Measurements from ENCODE around the gene DDI1. TPM values are rescaled to one million over a fixed set of nuclear protein-coding genes. Genes with fewer than 3 reads are reported as not detected.

Gene DDI1
- total RNA-seq, 1 donor from 2014 or later: not detected

DNA sequence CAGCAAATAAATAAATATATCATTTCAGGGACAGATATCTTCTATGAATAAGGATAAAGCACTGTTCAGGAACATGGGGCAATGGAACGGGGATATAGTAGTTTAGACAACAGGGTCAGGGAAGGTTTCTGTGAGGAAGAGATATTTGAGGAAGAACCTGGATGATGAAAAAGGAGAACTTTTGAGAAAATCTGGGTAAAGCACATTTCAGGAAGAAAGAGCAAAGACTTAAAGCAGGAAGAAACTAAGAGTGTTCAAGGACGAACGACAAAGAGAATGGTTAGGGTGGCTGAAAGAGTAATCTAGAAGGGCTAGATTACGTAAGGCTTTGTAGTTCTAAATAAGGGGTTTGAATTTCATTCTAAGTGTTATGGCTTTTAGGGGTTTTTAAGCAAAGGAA is 12.7 kb downstream of the DDI1 start:
- DNase-seq (ENCODE audit: low spot score): no peak
- no peaks in the 10 kb centered on the region for H3K9me3 Mint-ChIP-seq
- no peaks in the 10 kb centered on the region for H3K4me1 Mint-ChIP-seq (ENCODE audit: low read depth)
- no peaks in the 10 kb centered on the region for H3K36me3 Mint-ChIP-seq (ENCODE audit: low read depth)
- no peaks in the 10 kb centered on the region for H3K27me3 Mint-ChIP-seq (ENCODE audit: insufficient read depth)
- no peak overlapping the region for H3K27ac Mint-ChIP-seq
- H3K4me3 Mint-ChIP-seq: no peak overlapping the region
- intact Hi-C loops (cut with micrococcal nuclease): no loop called here

DNA sequence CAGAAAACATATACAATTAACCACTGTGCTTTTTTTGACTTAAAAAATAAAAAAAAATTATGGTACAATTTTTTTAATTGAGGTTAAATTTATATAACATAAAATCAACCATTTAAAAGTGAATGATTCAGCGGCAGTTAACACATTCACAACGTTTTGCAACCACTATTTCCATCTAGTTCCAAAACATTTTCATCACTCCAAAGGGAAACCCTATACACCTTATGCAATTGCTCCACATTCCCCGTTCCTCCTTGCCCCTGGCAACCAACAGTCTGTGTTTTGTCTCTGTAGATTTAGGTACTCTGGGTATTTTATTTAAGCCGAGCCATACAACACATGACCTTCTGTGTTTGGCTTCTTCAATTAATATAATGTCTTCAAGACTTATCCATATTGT is 15.3 kb downstream of the DDI1 start:
- no peak for DNase-seq (ENCODE audit: low spot score)
- Mint-ChIP-seq H3K36me3 (ENCODE audit: low read depth) (no peaks in the 10 kb centered on the region), H3K9me3 (no peaks in the 10 kb centered on the region), H3K27me3 (ENCODE audit: insufficient read depth) (no peaks in the 10 kb centered on the region), H3K4me3 (no peak overlapping the region), H3K27ac (no peak overlapping the region), H3K4me1 (ENCODE audit: low read depth) (no peaks in the 10 kb centered on the region)
- intact Hi-C loops (cut with micrococcal nuclease): no loop called here

DNA sequence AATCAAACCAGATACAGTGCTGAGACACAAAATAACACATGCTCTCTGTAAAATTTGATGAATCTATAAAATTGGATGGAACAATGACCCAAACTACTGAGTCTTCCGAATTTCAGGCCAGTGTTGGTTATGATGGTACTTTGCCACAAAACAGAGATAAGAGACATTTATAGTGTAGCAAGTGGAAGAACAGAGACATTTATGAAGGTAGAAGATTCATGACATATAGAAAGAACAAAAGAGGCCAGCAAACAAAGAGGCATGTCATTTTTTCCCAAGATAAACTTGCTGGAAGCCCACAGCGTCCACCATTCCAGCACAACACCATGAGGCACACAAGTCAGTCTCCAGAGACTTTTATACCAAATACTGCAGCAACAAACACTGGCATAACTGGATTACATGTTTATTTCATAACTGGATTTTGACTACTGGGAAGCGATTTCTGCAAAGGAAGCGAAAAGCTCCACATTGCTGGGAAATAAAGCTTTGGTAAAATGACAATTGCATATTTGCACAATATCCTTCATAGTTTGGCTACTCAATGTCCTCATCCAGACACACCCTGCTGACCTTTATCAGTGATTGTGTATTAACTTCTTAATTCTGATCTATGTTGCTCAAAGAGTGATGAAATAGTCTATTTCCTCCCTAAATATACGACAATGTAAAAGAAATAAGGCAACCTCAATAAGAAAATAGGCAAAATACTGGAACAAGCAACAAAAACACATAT is 17.5 kb downstream of the DDI1 start:
- H3K27ac Mint-ChIP-seq: no peak overlapping the region
- H3K4me1 Mint-ChIP-seq (ENCODE audit: low read depth): no peaks in the 10 kb centered on the region
- no peak overlapping the region for H3K4me3 Mint-ChIP-seq
- no peak for DNase-seq (ENCODE audit: low spot score)
- H3K27me3 Mint-ChIP-seq (ENCODE audit: insufficient read depth): no peaks in the 10 kb centered on the region
- H3K9me3 Mint-ChIP-seq: no peaks in the 10 kb centered on the region
- H3K36me3 Mint-ChIP-seq (ENCODE audit: low read depth): no peaks in the 10 kb centered on the region
- intact Hi-C loops (cut with micrococcal nuclease): no loop called here

DNA sequence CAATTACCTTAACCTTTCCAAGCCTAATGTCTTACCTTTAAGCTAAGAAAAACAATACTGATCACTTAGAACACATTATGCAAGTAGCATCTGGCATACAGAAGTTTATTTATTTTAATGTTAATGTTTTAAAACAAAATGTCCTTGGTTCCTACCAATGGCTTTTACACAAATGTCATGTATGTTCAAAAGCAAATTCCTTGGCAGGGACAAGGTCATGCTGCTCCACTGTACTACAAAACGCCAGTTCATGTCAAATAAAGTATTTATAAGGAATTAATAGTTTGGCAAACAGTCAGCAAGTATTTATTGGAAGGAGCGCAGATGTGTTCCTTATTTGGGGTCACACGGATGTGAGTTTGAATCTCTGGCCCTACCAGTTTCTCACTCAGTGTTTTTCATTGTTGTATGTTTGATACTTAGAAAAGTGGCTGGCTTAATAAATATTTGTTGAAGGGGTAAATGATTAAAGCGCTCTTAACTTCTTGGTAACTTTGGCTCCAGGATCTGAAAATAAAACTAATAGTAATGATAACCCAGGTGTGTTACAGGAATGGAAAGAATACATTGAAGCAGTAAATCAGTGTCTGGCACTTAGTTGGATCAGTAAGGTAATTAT is 18.6 kb downstream of the DDI1 start:
- no peak overlapping the region for H3K4me3 Mint-ChIP-seq
- H3K27me3 Mint-ChIP-seq (ENCODE audit: insufficient read depth): no peaks in the 10 kb centered on the region
- intact Hi-C loops (cut with micrococcal nuclease): no loop called here

DNA sequence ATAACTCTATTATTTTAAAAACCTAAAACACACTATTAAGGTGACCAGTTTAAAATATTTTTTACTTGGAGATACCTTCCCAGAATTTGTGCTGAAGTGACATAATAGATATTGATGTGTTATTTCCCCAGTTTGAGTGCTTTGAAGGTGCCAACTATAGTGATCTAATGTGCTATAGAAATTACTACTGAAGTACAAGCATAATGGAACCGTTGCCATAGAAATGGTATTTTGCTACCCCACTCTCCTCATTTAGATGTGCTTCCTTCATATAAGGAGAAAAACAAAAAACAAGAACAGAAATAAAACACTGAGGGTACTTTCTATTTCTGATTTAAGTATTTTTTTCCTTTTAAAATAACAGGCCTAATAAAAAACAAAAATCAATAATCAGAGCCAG is 19.2 kb downstream of the DDI1 start:
- Mint-ChIP-seq H3K27ac (no peak overlapping the region), H3K4me3 (no peak overlapping the region), H3K4me1 (ENCODE audit: low read depth) (no peaks in the 10 kb centered on the region), H3K9me3 (no peaks in the 10 kb centered on the region), H3K36me3 (ENCODE audit: low read depth) (no peaks in the 10 kb centered on the region), H3K27me3 (ENCODE audit: insufficient read depth) (no peaks in the 10 kb centered on the region)
- DNase-seq (ENCODE audit: low spot score): no peak
- intact Hi-C loops (cut with micrococcal nuclease): no loop called here

More for the DNA sequence above, 18.6 kb downstream of the DDI1 start:
- Mint-ChIP-seq H3K27ac (no peak overlapping the region), H3K9me3 (no peaks in the 10 kb centered on the region), H3K4me1 (ENCODE audit: low read depth) (no peaks in the 10 kb centered on the region), H3K36me3 (ENCODE audit: low read depth) (no peaks in the 10 kb centered on the region)
- no peak for DNase-seq (ENCODE audit: low spot score)

DNA sequence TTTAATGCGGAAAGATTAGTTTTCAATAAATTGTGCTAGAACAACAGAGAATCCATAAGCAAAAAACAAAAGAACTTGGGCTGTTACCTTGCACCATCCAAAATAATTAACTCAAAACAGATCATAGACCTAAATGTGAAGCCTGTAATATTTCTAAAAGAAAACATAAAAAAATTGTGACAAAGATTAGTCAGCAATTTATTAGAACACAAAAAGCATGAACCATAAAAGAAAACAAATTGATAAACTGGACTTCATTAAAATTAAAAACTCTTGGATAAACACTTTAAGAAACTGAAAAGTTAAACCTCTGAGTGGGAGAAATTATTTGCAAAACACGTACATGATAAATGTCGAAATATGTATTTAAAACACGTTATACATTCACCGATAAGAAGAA is 21.5 kb downstream of the DDI1 start:
- Mint-ChIP-seq H3K36me3 (ENCODE audit: low read depth) (no peaks in the 10 kb centered on the region), H3K27ac (no peak overlapping the region), H3K4me3 (no peak overlapping the region), H3K4me1 (ENCODE audit: low read depth) (no peaks in the 10 kb centered on the region), H3K27me3 (ENCODE audit: insufficient read depth) (no peaks in the 10 kb centered on the region), H3K9me3 (no peaks in the 10 kb centered on the region)
- intact Hi-C loops (cut with micrococcal nuclease): no loop called here
- no peak for DNase-seq (ENCODE audit: low spot score)

DNA sequence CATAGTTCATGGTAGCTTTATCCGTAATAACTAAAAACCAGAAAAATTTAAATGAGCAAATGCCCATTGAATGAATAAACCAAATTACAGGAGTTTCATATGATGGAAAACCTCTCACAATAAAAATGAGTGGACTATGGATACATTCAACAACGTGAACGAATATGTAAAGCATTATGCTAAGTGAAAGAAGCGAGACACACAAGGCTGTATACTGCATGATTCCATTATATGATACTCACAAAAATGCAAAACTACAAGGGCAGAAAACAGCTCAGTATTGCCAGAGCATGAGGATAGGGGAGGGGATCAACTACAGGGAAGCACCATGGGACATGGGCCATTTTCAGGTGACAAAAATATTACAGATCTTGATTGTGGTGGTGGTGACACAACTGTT is 22.2 kb downstream of the DDI1 start:
- Mint-ChIP-seq H3K27ac (no peak overlapping the region), H3K27me3 (ENCODE audit: insufficient read depth) (no peaks in the 10 kb centered on the region), H3K36me3 (ENCODE audit: low read depth) (no peaks in the 10 kb centered on the region), H3K4me1 (ENCODE audit: low read depth) (no peaks in the 10 kb centered on the region), H3K4me3 (no peak overlapping the region), H3K9me3 (no peaks in the 10 kb centered on the region)
- intact Hi-C loops (cut with micrococcal nuclease): no loop called here
- DNase-seq (ENCODE audit: low spot score): no peak

DNA sequence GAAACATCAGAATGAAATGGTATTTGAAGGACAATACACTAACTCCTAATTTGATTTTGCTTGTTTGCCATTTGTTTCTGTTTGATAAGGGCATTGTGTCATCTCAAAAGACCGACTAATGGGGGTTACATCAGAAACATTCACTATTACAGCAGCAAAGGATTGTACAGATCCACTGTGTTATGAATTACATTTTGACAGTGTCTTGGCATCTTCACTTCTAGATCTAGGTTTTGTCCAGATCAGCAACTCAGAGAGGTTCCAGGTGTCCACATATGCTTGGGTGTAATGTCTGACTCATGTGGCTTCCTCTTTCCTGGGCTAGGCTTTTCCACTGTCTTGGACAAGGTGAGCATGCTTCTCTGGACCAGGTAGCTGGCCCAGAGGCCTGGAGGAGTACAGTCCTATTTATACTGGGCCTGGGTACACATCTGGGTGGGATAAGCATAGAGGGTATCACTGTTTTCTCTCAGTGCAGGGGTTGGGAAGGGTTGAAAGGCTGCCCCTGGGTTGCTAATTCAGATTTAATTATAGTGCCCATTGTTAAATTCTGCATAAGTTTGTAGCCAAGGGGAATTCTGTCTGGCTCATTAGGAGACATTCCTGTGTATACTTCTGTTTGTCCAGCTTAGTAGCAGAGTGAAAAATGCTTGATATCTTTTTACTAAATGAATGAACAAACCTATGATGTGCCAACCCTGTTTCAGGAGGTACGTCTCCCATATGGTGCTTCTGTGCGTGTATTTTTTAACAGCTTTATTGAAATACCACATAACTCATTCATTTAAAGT is 23.8 kb downstream of the DDI1 start:
- Mint-ChIP-seq H3K27me3 (ENCODE audit: insufficient read depth) (no peaks in the 10 kb centered on the region), H3K4me3 (no peak overlapping the region), H3K9me3 (no peaks in the 10 kb centered on the region), H3K36me3 (ENCODE audit: low read depth) (no peaks in the 10 kb centered on the region), H3K4me1 (ENCODE audit: low read depth) (no peaks in the 10 kb centered on the region), H3K27ac (no peak overlapping the region)
- intact Hi-C loops (cut with micrococcal nuclease): no loop called here
- DNase-seq (ENCODE audit: low spot score): no peak

DNA sequence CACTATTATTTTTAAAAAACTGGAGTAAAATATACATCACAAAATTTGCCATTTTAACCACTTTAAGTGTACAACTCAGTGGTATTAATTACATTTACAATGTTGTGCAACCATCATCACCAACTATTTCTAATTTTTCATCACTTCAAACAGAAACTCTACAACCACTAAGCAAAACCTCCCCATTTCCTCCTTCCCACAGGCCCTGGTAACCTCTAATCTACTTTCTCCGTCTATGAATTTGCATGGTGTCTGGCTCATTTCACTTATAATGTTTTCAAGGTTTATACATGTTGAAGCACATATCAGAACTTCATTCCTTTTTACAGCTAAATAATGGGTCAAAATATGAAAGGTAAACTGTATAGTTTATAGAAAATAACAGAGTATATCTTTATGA is 24.4 kb downstream of the DDI1 start:
- H3K36me3 Mint-ChIP-seq (ENCODE audit: low read depth): no peaks in the 10 kb centered on the region
- H3K9me3 Mint-ChIP-seq: no peaks in the 10 kb centered on the region
- no peak overlapping the region for H3K27ac Mint-ChIP-seq
- no peak overlapping the region for H3K4me3 Mint-ChIP-seq
- no peaks in the 10 kb centered on the region for H3K4me1 Mint-ChIP-seq (ENCODE audit: low read depth)
- H3K27me3 Mint-ChIP-seq (ENCODE audit: insufficient read depth): no peaks in the 10 kb centered on the region
- no peak for DNase-seq (ENCODE audit: low spot score)
- intact Hi-C loops (cut with micrococcal nuclease): no loop called here

DNA sequence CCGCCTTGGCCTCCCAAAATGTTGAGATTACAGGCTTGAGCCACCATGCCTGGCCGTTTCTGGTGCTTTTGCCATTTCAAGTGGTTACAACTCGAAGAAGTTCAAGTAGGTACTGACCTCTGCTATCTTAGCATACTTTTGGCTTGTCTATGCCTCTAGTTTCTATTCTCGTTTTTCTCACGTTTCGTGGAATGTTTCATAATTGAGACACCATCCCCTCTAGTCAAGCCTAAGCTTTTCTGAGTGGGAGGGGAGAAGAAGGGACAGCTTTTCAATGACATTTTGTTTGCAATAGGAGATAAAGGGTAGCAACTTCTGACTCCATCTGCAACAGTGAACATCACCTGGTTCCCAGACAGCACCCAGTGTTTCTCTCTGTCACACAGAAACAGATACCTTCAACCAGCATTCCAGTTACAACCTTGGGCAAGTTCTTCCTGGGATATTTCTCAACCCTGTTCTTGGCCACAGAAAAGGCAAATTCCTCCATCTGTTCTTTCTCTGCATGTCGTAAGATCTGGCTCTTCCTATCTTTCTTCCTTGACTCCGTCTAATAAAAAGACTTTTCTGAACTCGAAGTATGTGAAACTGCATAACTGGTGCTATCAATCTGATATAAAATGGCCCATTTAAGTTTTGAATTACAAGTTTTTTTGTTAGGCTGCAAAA is 25.5 kb downstream of the DDI1 start:
- Mint-ChIP-seq H3K27me3 (ENCODE audit: insufficient read depth) (no peaks in the 10 kb centered on the region), H3K4me3 (no peak overlapping the region), H3K9me3 (no peaks in the 10 kb centered on the region), H3K4me1 (ENCODE audit: low read depth) (no peaks in the 10 kb centered on the region), H3K27ac (no peak overlapping the region), H3K36me3 (ENCODE audit: low read depth) (no peaks in the 10 kb centered on the region)
- intact Hi-C loops (cut with micrococcal nuclease): no loop called here
- no peak for DNase-seq (ENCODE audit: low spot score)

DNA sequence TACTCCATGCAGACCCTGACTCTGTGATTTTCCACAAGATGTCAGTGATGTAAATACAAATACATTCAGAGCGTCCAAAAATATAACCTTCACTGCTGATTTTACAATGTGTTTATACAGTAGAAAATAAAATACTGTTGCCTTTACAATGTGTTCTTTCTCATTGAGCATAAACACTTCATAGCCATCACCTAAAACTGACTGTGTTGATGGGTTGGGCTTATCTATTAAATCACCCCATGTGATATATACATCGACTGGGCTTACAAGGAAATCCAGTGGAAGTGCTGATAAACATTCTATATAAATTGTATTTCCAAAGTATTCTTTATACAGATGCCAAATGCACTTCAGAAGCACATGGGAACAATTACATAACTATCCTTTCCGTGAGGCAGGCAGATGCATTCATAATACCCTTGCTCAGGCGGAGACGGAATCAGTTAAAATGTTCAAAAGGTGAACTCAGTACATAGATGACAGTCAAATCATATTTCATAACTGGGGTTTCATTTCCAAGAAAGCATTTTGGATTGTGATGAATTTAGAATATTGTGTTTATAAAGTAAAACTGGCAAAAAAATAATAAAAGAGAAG is 27.7 kb downstream of the DDI1 start:
- H3K27me3 Mint-ChIP-seq (ENCODE audit: insufficient read depth): no peaks in the 10 kb centered on the region
- no peak overlapping the region for H3K4me3 Mint-ChIP-seq
- no peak for DNase-seq (ENCODE audit: low spot score)
- H3K9me3 Mint-ChIP-seq: no peaks in the 10 kb centered on the region
- H3K4me1 Mint-ChIP-seq (ENCODE audit: low read depth): no peaks in the 10 kb centered on the region
- intact Hi-C loops (cut with micrococcal nuclease): no loop called here
- no peaks in the 10 kb centered on the region for H3K36me3 Mint-ChIP-seq (ENCODE audit: low read depth)
- H3K27ac Mint-ChIP-seq: no peak overlapping the region

DNA sequence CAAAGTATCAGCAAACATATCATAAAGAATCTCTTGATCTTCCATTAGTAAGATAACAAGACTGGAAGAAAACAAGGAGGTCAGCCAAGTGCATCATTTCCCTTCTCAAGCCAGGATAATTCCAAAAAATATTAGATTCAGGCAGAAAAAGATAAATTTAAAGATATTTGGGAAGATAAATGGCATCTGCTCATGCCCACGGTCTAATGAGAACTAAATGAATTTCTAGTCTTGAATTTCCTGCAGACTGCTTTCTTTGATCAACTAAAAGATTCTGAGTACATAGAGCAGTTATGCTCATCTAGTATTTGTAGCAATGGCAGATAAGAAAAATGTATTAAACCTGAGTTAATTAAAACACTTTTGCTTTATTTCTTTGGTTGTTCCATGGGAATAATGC is 31.1 kb downstream of the DDI1 start:
- Mint-ChIP-seq H3K9me3 (no peaks in the 10 kb centered on the region), H3K4me3 (no peak overlapping the region), H3K4me1 (ENCODE audit: low read depth) (no peaks in the 10 kb centered on the region), H3K27ac (no peak overlapping the region), H3K36me3 (ENCODE audit: low read depth) (no peaks in the 10 kb centered on the region), H3K27me3 (ENCODE audit: insufficient read depth) (no peaks in the 10 kb centered on the region)
- DNase-seq (ENCODE audit: low spot score): no peak
- intact Hi-C loops (cut with micrococcal nuclease): no loop called here

Data from activated T-helper 1 cell treated with anti-CD3 and anti-CD28 coated beads, Interleukin-12 subunit alpha, Interleukin-12 subunit beta, Interleukin-2, Interleukin-4 antibody, amounts not matched to agents 30 ng/mL and 10 ng/mL and 1 ng/mL, durations not matched to agents 14 hours and 24 hours and 36 hours (primary cell).